G401 (cell line): ENCODE results near the gene CBX4. TPM values are rescaled to one million over a fixed set of nuclear protein-coding genes. Genes with fewer than 3 reads are reported as not detected.

Experiments
- DNase-seq: peaks from one replicate; pipeline ENCODE4 v3.0.0-alpha.2; 2015; ENCODE audit warnings: low spot score
- in situ Hi-C: cut with HindIII; loops from 2 replicates; pipeline ENCODE4 v1.10.0; 2016; ENCODE audit warnings: low sequenced_read_pairs, mixed read lengths
- total RNA-seq: library from RNA; depleted of rRNA; stranded (reverse); fragments of >200 nt; shearing (Covaris generic); gene quantifications from 2 replicates; pipeline ENCODE4 v1.2.3, GENCODE V29; 2014

Gene CBX4
- total RNA-seq, 1 experiment from 2014 or later, result 20.9 TPM

- in situ Hi-C loops, result no loop called here
- DNase-seq, result no peak
These were observed 32.1 kb downstream of the CBX4 start for GRCh38 chr17:79806863-79807720.

GRCh38 chr17:79806446-79806760, 32.8 kb downstream of the CBX4 start:
- in situ Hi-C loops, result no loop called here
- no peak for DNase-seq

- in situ Hi-C loops, result no loop called here
- DNase-seq, result no peak
These were observed 34.2 kb downstream of the CBX4 start for GRCh38 chr17:79804856-79805696.

- no peak for DNase-seq
- in situ Hi-C loops, result no loop called here
These were observed 35.0 kb downstream of the CBX4 start for GRCh38 chr17:79803997-79804855.

- in situ Hi-C loops, result no loop called here
- DNase-seq, result no peak
These were observed 35.7 kb downstream of the CBX4 start for GRCh38 chr17:79803421-79803996.

GRCh38 chr17:79802736-79803420, 36.4 kb downstream of the CBX4 start:
- DNase-seq, result no peak
- in situ Hi-C loops, result no loop called here

- in situ Hi-C loops, result no loop called here
These were observed 37.1 kb downstream of the CBX4 start for GRCh38 chr17:79802039-79802735.

GRCh38 chr17:79801156-79802038, 37.8 kb downstream of the CBX4 start:
- in situ Hi-C loops, result no loop called here
- no peak for DNase-seq

More at GRCh38 chr17:79802039-79802735, 37.1 kb downstream of the CBX4 start:
- no peak for DNase-seq

- in situ Hi-C loops, result no loop called here
These were observed 38.7 kb downstream of the CBX4 start for GRCh38 chr17:79800325-79801155.

GRCh38 chr17:79799538-79800324, 39.5 kb downstream of the CBX4 start:
- DNase-seq, result no peak
- in situ Hi-C loops, result loop anchor here (10.0 kb wide), 1 partner anchor 55 kb away; no protein-coding TSS in a partner anchor

More at GRCh38 chr17:79800325-79801155, 38.7 kb downstream of the CBX4 start:
- DNase-seq, result no peak

- in situ Hi-C loops, result loop anchor here (10.0 kb wide), 1 partner anchor 54 kb away; no protein-coding TSS in a partner anchor
- no peak for DNase-seq
These were observed 40.1 kb downstream of the CBX4 start for GRCh38 chr17:79799174-79799537.

- in situ Hi-C loops, result loop anchor here (10.0 kb wide), 1 partner anchor 54 kb away; no protein-coding TSS in a partner anchor
- no peak for DNase-seq
These were observed 40.7 kb downstream of the CBX4 start for GRCh38 chr17:79798299-79799173.

GRCh38 chr17:79797492-79798298, 41.5 kb downstream of the CBX4 start:
- in situ Hi-C loops, result loop anchor here (10.0 kb wide), 1 partner anchor 53 kb away; no protein-coding TSS in a partner anchor
- DNase-seq, result no peak
